GM18907 (cell line): Measurements from ENCODE around the gene CCDC88C.
A peak's percentile ranks its signal among the peaks of the same experiment; 100 is the strongest.

ENCODE experiments used
- ATAC-seq: cut with Tn5 transposase; IDR thresholded peaks from one replicate; pipeline ENCODE4 v1.9.1; 2021; ENCODE audit warnings: mild to moderate bottlenecking, moderate library complexity; ENCODE audit not compliant: unreplicated experiment

Gene CCDC88C

GRCh38 chr14:91380610-91381371, 36.8 kb downstream of the CCDC88C start:
- ATAC-seq, result no peak

GRCh38 chr14:91380123-91380522, 37.5 kb downstream of the CCDC88C start:
- no peak for ATAC-seq

- ATAC-seq, result no peak
Observed at GRCh38 chr14:91379579-91379932, 38.1 kb downstream of the CCDC88C start.

- no peak for ATAC-seq
Observed at GRCh38 chr14:91378930-91379578, 38.6 kb downstream of the CCDC88C start.

GRCh38 chr14:91377700-91378652, 39.6 kb downstream of the CCDC88C start:
- ATAC-seq, result no peak

- ATAC-seq, result no peak
Observed at GRCh38 chr14:91376547-91377477, 40.8 kb downstream of the CCDC88C start.

GRCh38 chr14:91375720-91376452, 41.7 kb downstream of the CCDC88C start:
- no peak for ATAC-seq

- ATAC-seq, result no peak
Observed at GRCh38 chr14:91374879-91375702, 42.5 kb downstream of the CCDC88C start.

GRCh38 chr14:91374287-91374878, 43.2 kb downstream of the CCDC88C start:
- no peak for ATAC-seq

GRCh38 chr14:91373591-91374254, 43.9 kb downstream of the CCDC88C start:
- ATAC-seq, result peak; percentile 67

- peak; percentile 28 for ATAC-seq
Observed at GRCh38 chr14:91372671-91373495, 44.7 kb downstream of the CCDC88C start.

GRCh38 chr14:91371990-91372375, 45.6 kb downstream of the CCDC88C start:
- no peak for ATAC-seq

GRCh38 chr14:91371011-91371989, 46.3 kb downstream of the CCDC88C start:
- no peak for ATAC-seq

- no peak for ATAC-seq
Observed at GRCh38 chr14:91369628-91370445, 47.8 kb downstream of the CCDC88C start.
